Osteoblast (primary cell): ENCODE measurements around the gene LYSMD2. TPM values are rescaled to one million over a fixed set of nuclear protein-coding genes. Genes with fewer than 3 reads are reported as not detected.

ENCODE experiments used
- DNase-seq: peaks from one replicate; pipeline ENCODE4 v3.0.0; 2011; ENCODE audit warnings: low spot score, mixed read lengths; ENCODE audit not compliant: insufficient read length; ENCODE audit errors: missing footprints
- H2AFZ ChIP-seq: 2 replicates; pipeline ENCODE4 v1.6.0; 2011; ENCODE audit warnings: mild to moderate bottlenecking, low read length
- H3K27ac ChIP-seq: 2 replicates; pipeline ENCODE4 v1.5.1; 2011; ENCODE audit warnings: mild to moderate bottlenecking, low read depth, low read length, moderate library complexity
- H3K27me3 ChIP-seq: 2 replicates; pipeline ENCODE4 v1.6.0; 2012; ENCODE audit warnings: mild to moderate bottlenecking, control low read depth, inconsistent platforms, low read length, moderate library complexity; ENCODE audit not compliant: insufficient read depth
- H3K36me3 ChIP-seq: 2 replicates; pipeline ENCODE4 v1.5.1; 2011; ENCODE audit warnings: mild to moderate bottlenecking, low read length, control low read depth, moderate library complexity; ENCODE audit not compliant: insufficient read depth
- H3K4me1 ChIP-seq: 2 replicates; pipeline ENCODE4 v1.5.1; 2011; ENCODE audit warnings: mild to moderate bottlenecking, low read length, control low read depth, moderate library complexity; ENCODE audit not compliant: insufficient read depth
- H3K4me2 ChIP-seq: 2 replicates; pipeline ENCODE4 v1.6.0; 2011; ENCODE audit warnings: mild to moderate bottlenecking, low read length; ENCODE audit not compliant: insufficient read depth
- H3K4me3 ChIP-seq: fragments of 200-600 bp; sonication (generic); 3 replicates; pipeline ENCODE4 v1.5.1; 2012; ENCODE audit warnings: mild to moderate bottlenecking, low read length, inconsistent platforms; ENCODE audit not compliant: insufficient read depth
- H3K79me2 ChIP-seq: 2 replicates; pipeline ENCODE4 v1.6.0; 2012; ENCODE audit warnings: mild to moderate bottlenecking, low read length, control low read depth, inconsistent platforms; ENCODE audit not compliant: insufficient read depth
- H3K9me3 ChIP-seq: 2 replicates; pipeline ENCODE4 v1.5.1; 2011; ENCODE audit warnings: low read depth, low read length, control low read depth
- H4K20me1 ChIP-seq: 2 replicates; pipeline ENCODE4 v1.6.0; 2012; ENCODE audit warnings: mild to moderate bottlenecking, low read length, control low read depth; ENCODE audit not compliant: insufficient read depth
- total RNA-seq: library from RNA; depleted of rRNA; stranded (reverse); fragments of >200 nt; gene quantifications from 2 replicates; pipeline ENCODE4 v1.2.3, GENCODE V29; 2012
- TF ChIP-seq, protein P1 (sequence below): IDR thresholded peaks from 2 replicates; pipeline ENCODE4 v1.5.1; 2011; ENCODE audit warnings: mild to moderate bottlenecking, low read depth, low read length, moderate library complexity; ENCODE audit errors: extremely low read depth

Gene LYSMD2
- total RNA-seq, 1 donor = 3.3 TPM

DNA sequence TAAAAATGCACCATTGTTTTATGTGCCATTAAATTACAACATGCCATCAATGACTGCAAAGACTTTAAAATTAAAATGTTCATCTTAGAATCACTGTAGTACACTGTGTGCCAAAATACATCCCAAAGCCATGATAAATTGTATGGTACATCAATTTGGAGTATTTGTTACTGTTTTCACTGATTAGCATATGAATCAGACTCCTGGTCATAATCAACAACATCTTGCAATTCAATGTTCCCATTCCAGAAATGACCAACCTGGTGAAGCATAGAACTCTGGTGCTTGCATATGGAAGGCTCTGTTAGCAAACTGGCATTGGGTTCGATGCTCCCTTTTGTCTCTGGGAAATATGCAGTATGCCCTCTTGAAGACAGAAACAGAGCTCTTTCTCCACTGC, 22.5 kb downstream of the LYSMD2 start:
- Histone ChIP-seq H3K4me1 (no peaks in the 10 kb centered on the region), H3K36me3 (no peaks in the 10 kb centered on the region), H3K27ac (no peak overlapping the region), H3K9me3 (no peaks in the 10 kb centered on the region), H4K20me1 (no peaks in the 10 kb centered on the region), H2AFZ (no peak overlapping the region), H3K4me3 (no peak overlapping the region), H3K79me2 (no peaks in the 10 kb centered on the region), H3K4me2 (no peak overlapping the region), H3K27me3 (no peaks in the 10 kb centered on the region)
- peak; percentile 36 for DNase-seq
- TF ChIP-seq, protein P1, sequence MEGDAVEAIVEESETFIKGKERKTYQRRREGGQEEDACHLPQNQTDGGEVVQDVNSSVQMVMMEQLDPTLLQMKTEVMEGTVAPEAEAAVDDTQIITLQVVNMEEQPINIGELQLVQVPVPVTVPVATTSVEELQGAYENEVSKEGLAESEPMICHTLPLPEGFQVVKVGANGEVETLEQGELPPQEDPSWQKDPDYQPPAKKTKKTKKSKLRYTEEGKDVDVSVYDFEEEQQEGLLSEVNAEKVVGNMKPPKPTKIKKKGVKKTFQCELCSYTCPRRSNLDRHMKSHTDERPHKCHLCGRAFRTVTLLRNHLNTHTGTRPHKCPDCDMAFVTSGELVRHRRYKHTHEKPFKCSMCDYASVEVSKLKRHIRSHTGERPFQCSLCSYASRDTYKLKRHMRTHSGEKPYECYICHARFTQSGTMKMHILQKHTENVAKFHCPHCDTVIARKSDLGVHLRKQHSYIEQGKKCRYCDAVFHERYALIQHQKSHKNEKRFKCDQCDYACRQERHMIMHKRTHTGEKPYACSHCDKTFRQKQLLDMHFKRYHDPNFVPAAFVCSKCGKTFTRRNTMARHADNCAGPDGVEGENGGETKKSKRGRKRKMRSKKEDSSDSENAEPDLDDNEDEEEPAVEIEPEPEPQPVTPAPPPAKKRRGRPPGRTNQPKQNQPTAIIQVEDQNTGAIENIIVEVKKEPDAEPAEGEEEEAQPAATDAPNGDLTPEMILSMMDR = no peak

DNA sequence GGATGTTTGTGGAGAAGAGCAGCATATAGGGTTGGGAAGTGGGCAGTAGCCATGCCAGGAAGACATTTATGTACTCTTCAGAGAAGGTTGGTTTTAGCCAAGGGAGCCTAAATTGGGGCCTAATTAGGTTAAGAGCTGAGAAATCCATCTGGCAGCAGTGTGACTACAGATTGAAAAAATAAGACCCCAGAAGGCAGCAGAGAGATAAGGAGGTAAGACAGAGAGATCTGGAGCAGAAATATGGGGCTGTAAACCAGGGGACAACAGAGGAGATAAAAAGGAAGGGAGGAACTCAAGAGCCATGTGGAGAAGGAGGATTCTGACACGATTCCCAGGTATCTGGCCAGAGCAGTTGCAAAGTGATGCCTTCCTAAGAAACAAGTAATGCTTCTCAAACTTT, 23.3 kb downstream of the LYSMD2 start:
- no peak for DNase-seq
- Histone ChIP-seq H3K4me2 (no peak overlapping the region), H3K36me3 (no peaks in the 10 kb centered on the region), H3K27me3 (no peaks in the 10 kb centered on the region), H4K20me1 (no peaks in the 10 kb centered on the region), H3K4me3 (no peak overlapping the region), H3K9me3 (no peaks in the 10 kb centered on the region), H3K79me2 (no peaks in the 10 kb centered on the region), H2AFZ (no peak overlapping the region), H3K27ac (no peak overlapping the region), H3K4me1 (no peaks in the 10 kb centered on the region)
- TF ChIP-seq, protein P1 = no peak

DNA sequence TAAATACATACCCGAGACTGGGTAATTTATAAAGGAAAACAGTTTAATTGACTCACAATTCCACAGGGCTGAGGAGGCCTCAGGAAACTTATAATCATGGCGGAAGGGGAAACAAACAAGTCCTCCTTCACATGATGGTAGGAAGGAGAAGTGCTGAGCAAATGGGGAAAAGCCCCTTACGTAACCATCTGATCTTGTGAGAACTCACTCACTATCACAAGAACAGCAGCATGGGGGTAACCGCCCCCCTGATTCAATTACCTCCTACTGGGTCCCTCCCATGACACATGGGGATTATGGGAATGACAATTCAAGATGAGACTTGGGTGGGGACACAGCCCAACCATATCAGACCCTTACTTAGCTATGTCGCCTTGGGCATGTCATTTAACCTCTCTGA, 28.4 kb downstream of the LYSMD2 start:
- peaks cover 5% of the 10 kb centered on the region for H3K27me3 ChIP-seq
- no peak overlapping the region for H3K27ac ChIP-seq
- no peaks in the 10 kb centered on the region for H3K9me3 ChIP-seq
- H3K4me3 ChIP-seq = no peak overlapping the region
- no peaks in the 10 kb centered on the region for H4K20me1 ChIP-seq
- TF ChIP-seq, protein P1 = no peak
- H3K36me3 ChIP-seq = no peaks in the 10 kb centered on the region
- H3K4me2 ChIP-seq = no peak overlapping the region
- H3K79me2 ChIP-seq = no peaks in the 10 kb centered on the region
- DNase-seq = no peak
- no peaks in the 10 kb centered on the region for H3K4me1 ChIP-seq
- no peak overlapping the region for H2AFZ ChIP-seq

DNA sequence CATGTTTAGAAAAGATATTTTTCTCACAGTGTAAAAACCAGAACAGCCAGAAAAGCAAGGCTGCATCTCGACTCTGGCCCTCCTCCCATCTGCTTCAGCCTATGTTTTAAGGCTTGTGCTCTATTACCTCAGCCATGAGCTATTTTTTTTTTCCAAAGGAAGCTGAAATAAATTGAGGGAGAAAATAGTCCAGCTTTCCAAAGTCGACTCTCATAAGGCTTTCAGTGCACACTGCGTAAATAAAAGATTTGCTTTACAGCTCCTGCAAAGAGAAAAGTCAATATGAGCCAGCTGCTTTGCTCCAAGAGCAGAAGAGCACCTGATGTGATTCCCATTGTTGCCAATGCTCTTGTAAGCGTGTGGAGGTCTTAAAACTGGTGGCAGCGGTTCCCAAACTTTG, 29.4 kb downstream of the LYSMD2 start:
- no peaks in the 10 kb centered on the region for H3K4me1 ChIP-seq
- H3K27ac ChIP-seq = no peak overlapping the region
- TF ChIP-seq, protein P1 = no peak
- no peaks in the 10 kb centered on the region for H3K36me3 ChIP-seq
- no peak overlapping the region for H3K4me3 ChIP-seq
- no peaks in the 10 kb centered on the region for H3K79me2 ChIP-seq
- H3K9me3 ChIP-seq = no peaks in the 10 kb centered on the region
- H2AFZ ChIP-seq = no peak overlapping the region
- H3K4me2 ChIP-seq = no peak overlapping the region
- peaks cover 10% of the 10 kb centered on the region for H3K27me3 ChIP-seq
- H4K20me1 ChIP-seq = no peaks in the 10 kb centered on the region
- no peak for DNase-seq
